K562 (cell line): ENCODE measurements around the gene TP53BP1. TPM values are rescaled to one million over a fixed set of nuclear protein-coding genes. Genes with fewer than 3 reads are reported as not detected.

Experiments used
- BRD9 ChIP-seq: fragments of 450-650 bp; IDR thresholded peaks from 2 replicates; pipeline ENCODE4 v1.6.1; 2018; ENCODE audit warnings: low read depth; ENCODE audit not compliant: partially characterized antibody
- CBX2 ChIP-seq: fragments of 200-600 bp; sonication (generic); IDR thresholded peaks from one replicate; pipeline ENCODE4 v1.6.1; 2012; ENCODE audit warnings: mild to moderate bottlenecking, low read length, inconsistent platforms; ENCODE audit not compliant: insufficient read depth, poor library complexity, severe bottlenecking
- HNRNPLL ChIP-seq: fragments of 200-400 bp; formaldehyde crosslinking; IDR thresholded peaks from 2 replicates; pipeline ENCODE4 v1.6.1; 2017; ENCODE audit warnings: low read length, low read depth, mild to moderate bottlenecking; ENCODE audit not compliant: poor library complexity, severe bottlenecking
- ILF3 ChIP-seq: fragments of 450-650 bp; IDR thresholded peaks from 2 replicates; pipeline ENCODE4 v1.6.1; 2018; ENCODE audit warnings: antibody characterized with exemption, mild to moderate bottlenecking, moderate library complexity, borderline replicate concordance
- NCOA1 ChIP-seq: fragments of 450-650 bp; IDR thresholded peaks from 2 replicates; pipeline ENCODE4 v1.6.1; 2016; ENCODE audit warnings: low read depth
- NCOA4 ChIP-seq: fragments of 450-650 bp; IDR thresholded peaks from 2 replicates; pipeline ENCODE4 v1.6.1; 2018; ENCODE audit warnings: mild to moderate bottlenecking; ENCODE audit not compliant: partially characterized antibody
- NCOA6 ChIP-seq: fragments of 450-650 bp; IDR thresholded peaks from 2 replicates; pipeline ENCODE4 v1.6.1; 2017; ENCODE audit warnings: mild to moderate bottlenecking
- STAG1 ChIP-seq: sonication (generic); formaldehyde crosslinking; IDR thresholded peaks from 2 replicates; pipeline ENCODE4 v1.5.0; 2020; ENCODE audit warnings: missing genetic modification reagents, borderline replicate concordance
- SUPT5H ChIP-seq: fragments of 450-650 bp; IDR thresholded peaks from 2 replicates; pipeline ENCODE4 v1.6.1; 2016
- WHSC1 ChIP-seq: IDR thresholded peaks from one replicate; pipeline ENCODE4 v1.6.1; 2012; ENCODE audit warnings: low read length, control low read depth, inconsistent platforms
- YY1 ChIP-seq, 3 experiments: IDR thresholded peaks; 2 replicates each; pipeline ENCODE4 v1.6.1; 2011; ENCODE audit warnings: low read length in 2 of 3, mild to moderate bottlenecking in 2 of 3, moderate library complexity in 2 of 3, borderline replicate concordance in 1 of 3, control low read depth in 1 of 3, low read depth in 1 of 3; ENCODE audit not compliant: insufficient read depth in 3 of 3, insufficient replicate concordance in 2 of 3, control insufficient read depth in 1 of 3, insufficient read length in 1 of 3; ENCODE audit errors: extremely low read depth in 1 of 3
- ZC3H11A ChIP-seq: IDR thresholded peaks from 2 replicates; pipeline ENCODE4 v1.6.1; 2012; ENCODE audit warnings: low read depth, low read length, improper control_type of control experiment
- ZNF146 ChIP-seq: IDR thresholded peaks from one replicate; pipeline ENCODE4 v1.6.1; 2018; ENCODE audit warnings: missing compliant biosample characterization; ENCODE audit not compliant: unreplicated experiment
- ZNF282 ChIP-seq: sonication (generic); formaldehyde crosslinking; IDR thresholded peaks from 2 replicates; pipeline ENCODE4 v1.8.1; 2023; ENCODE audit warnings: missing genetic modification reagents
- polyA plus RNA-seq, 8 experiments: library from polyadenylated mRNA; depleted of rRNA in 4 of 8; stranded (reverse) in 5 of 8; unstranded in 3 of 8; fragments of >200 nt; fragmentation: Nextera tagmentation in 2 of 8; fragmentation: Illumina TruSeq in 1 of 8; extraction: Ambion mirVana in 2 of 8; extraction: Trizol in 1 of 8; gene quantifications; 2 replicates each; pipeline versions ENCODE4 v1.2.1 to v1.2.3, GENCODE V29; 2011 to 2014; ENCODE audit warnings: inconsistent platforms in 1 of 8, missing spikeins in 1 of 8
- total RNA-seq, 7 experiments: library from RNA; depleted of rRNA in 6 of 7; stranded (reverse); fragments of >200 nt in 6 of 7; fragmentation: Illumina TruSeq in 2 of 7; extraction: Trizol in 2 of 7; gene quantifications; 2 replicates each; pipeline versions ENCODE4 v1.2.1 to v1.2.3, GENCODE V29; 2011 to 2021; ENCODE audit warnings: low replicate concordance in 1 of 7
- TF ChIP-seq, protein P1 (sequence below): IDR thresholded peaks from 2 replicates; pipeline ENCODE4 v1.6.1; 2014; ENCODE audit warnings: antibody characterized with exemption
- TF ChIP-seq, protein P2 (sequence below): fragments of 250-450 bp; sonication (Bioruptor Pico); IDR thresholded peaks from 2 replicates; pipeline ENCODE4 v1.5.0; 2021; ENCODE audit warnings: mild to moderate bottlenecking, moderate library complexity
- TF ChIP-seq, protein P3 (sequence below): fragments of 450-650 bp; IDR thresholded peaks from 2 replicates; pipeline ENCODE4 v1.6.1; 2016; ENCODE audit warnings: low read depth, mild to moderate bottlenecking, moderate library complexity
- TF ChIP-seq, protein P4 (sequence below): IDR thresholded peaks from 3 replicates; pipeline ENCODE4 v1.6.1; 2011; ENCODE audit warnings: borderline replicate concordance, mild to moderate bottlenecking, moderate library complexity; ENCODE audit not compliant: insufficient read length; ENCODE audit errors: extremely low read depth

TP53BP1 gene
- total and polyA plus RNA-seq, 9 of the 15 experiments (the other 6 are each of a cell fraction or from before 2014, with no cell fraction given): 5.7 to 63.3 (median 30.9) TPM

GRCh38 chr15:43370975-43371974 lies 121.7 kb downstream of the TP53BP1 start, which contains the start of the genes TUBGCP4 and ZSCAN29 (continued):
- TF ChIP-seq YY1 (IDR thresholded peaks at IDR 0.05; ENCODE audit: borderline replicate concordance in 1 of 3, control insufficient read depth in 1 of 3, extremely low read depth in 1 of 3, insufficient read depth in 3 of 3, insufficient read length in 1 of 3, insufficient replicate concordance in 2 of 3, low read depth in 1 of 3, low read length in 2 of 3) (peak in 1 of 3 experiments; percentile 2), WHSC1 (no peak), NCOA1 (0 out of 2 replicates have a peak, but pooled peaks have one; percentile 25), STAG1 (CRISPR knock-in tag) (no peak), ILF3 (no peak), BRD9 (no peak), ZC3H11A (no peak), ZNF146 (CRISPR knock-in tag) (no peak), HNRNPLL (no peak), NCOA6 (no peak), CBX2 (no peak), ZNF282 (CRISPR knock-in tag) (no peak), NCOA4 (no peak), SUPT5H (peak; percentile 88)
- TF ChIP-seq, protein P1, sequence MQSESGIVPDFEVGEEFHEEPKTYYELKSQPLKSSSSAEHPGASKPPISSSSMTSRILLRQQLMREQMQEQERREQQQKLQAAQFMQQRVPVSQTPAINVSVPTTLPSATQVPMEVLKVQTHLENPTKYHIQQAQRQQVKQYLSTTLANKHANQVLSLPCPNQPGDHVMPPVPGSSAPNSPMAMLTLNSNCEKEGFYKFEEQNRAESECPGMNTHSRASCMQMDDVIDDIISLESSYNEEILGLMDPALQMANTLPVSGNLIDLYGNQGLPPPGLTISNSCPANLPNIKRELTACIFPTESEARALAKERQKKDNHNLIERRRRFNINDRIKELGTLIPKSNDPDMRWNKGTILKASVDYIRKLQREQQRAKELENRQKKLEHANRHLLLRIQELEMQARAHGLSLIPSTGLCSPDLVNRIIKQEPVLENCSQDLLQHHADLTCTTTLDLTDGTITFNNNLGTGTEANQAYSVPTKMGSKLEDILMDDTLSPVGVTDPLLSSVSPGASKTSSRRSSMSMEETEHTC: no peak
- TF ChIP-seq, protein P2, sequence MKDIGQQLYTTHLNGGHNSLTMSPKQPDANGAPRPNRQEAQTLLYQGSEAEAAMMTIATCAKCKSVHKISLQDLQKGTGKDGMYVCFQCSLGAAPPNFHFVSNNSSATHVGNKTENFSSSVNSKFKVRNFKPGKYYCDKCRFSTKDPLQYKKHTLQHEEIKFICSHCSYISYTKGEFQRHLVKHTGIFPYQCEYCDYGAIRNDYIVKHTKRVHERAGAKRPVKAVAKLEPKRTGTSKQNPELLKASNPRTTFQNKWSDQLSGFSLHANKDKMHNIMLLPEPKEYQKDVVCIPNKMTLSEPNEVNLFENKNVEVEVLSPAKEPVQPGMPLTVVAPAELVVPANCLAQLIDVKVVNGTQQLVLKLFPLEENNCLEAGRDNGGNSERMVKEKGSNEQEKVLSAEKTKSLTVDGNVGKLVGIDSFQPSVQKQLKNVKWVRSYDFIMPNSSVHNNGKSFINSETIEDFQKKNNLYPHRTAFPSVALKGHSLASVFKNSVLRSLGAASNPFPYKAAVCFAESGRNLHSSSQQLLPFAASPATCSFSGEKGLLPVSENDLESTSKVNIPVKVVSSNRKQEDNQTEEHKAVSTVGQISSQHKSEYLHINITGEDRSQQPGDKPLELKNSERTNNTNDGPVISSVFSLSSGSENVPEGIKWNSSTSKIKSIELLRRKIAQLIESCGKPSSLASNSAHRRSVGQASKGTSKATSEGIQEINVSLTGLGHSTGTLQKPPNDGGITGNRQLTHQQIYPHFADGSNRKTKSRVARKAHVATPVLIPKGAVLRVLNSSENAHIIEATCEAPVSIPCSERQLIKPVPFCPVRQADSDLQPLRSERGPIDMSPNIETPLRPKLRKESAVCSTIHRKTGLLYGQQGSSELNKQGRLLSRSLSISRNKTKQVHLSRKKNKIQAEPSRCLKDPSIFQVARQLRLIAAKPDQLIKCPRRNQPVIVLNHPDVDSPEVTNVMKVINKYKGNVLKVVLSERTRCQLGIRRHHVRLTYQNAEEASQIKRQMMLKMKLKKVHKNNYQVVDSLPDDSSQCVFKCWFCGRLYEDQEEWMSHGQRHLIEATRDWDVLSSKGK: no peak
- TF ChIP-seq, protein P3, sequence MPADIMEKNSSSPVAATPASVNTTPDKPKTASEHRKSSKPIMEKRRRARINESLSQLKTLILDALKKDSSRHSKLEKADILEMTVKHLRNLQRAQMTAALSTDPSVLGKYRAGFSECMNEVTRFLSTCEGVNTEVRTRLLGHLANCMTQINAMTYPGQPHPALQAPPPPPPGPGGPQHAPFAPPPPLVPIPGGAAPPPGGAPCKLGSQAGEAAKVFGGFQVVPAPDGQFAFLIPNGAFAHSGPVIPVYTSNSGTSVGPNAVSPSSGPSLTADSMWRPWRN: no peak
- TF ChIP-seq, protein P4, sequence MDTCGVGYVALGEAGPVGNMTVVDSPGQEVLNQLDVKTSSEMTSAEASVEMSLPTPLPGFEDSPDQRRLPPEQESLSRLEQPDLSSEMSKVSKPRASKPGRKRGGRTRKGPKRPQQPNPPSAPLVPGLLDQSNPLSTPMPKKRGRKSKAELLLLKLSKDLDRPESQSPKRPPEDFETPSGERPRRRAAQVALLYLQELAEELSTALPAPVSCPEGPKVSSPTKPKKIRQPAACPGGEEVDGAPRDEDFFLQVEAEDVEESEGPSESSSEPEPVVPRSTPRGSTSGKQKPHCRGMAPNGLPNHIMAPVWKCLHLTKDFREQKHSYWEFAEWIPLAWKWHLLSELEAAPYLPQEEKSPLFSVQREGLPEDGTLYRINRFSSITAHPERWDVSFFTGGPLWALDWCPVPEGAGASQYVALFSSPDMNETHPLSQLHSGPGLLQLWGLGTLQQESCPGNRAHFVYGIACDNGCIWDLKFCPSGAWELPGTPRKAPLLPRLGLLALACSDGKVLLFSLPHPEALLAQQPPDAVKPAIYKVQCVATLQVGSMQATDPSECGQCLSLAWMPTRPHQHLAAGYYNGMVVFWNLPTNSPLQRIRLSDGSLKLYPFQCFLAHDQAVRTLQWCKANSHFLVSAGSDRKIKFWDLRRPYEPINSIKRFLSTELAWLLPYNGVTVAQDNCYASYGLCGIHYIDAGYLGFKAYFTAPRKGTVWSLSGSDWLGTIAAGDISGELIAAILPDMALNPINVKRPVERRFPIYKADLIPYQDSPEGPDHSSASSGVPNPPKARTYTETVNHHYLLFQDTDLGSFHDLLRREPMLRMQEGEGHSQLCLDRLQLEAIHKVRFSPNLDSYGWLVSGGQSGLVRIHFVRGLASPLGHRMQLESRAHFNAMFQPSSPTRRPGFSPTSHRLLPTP: no peak
